ENCODE data around the gene AATK. TPM values are rescaled to one million over a fixed set of nuclear protein-coding genes. Genes with fewer than 3 reads are reported as not detected.

Gene AATK, protein sequence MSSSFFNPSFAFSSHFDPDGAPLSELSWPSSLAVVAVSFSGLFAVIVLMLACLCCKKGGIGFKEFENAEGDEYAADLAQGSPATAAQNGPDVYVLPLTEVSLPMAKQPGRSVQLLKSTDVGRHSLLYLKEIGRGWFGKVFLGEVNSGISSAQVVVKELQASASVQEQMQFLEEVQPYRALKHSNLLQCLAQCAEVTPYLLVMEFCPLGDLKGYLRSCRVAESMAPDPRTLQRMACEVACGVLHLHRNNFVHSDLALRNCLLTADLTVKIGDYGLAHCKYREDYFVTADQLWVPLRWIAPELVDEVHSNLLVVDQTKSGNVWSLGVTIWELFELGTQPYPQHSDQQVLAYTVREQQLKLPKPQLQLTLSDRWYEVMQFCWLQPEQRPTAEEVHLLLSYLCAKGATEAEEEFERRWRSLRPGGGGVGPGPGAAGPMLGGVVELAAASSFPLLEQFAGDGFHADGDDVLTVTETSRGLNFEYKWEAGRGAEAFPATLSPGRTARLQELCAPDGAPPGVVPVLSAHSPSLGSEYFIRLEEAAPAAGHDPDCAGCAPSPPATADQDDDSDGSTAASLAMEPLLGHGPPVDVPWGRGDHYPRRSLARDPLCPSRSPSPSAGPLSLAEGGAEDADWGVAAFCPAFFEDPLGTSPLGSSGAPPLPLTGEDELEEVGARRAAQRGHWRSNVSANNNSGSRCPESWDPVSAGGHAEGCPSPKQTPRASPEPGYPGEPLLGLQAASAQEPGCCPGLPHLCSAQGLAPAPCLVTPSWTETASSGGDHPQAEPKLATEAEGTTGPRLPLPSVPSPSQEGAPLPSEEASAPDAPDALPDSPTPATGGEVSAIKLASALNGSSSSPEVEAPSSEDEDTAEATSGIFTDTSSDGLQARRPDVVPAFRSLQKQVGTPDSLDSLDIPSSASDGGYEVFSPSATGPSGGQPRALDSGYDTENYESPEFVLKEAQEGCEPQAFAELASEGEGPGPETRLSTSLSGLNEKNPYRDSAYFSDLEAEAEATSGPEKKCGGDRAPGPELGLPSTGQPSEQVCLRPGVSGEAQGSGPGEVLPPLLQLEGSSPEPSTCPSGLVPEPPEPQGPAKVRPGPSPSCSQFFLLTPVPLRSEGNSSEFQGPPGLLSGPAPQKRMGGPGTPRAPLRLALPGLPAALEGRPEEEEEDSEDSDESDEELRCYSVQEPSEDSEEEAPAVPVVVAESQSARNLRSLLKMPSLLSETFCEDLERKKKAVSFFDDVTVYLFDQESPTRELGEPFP (N-terminal part only)
- 0.23 to 0.52 TPM (median 0.43 TPM) in 5 replicates for total RNA-seq (2022; extraction: Qiagen RNA extraction; ENCODE audit: low read depth)

DNA sequence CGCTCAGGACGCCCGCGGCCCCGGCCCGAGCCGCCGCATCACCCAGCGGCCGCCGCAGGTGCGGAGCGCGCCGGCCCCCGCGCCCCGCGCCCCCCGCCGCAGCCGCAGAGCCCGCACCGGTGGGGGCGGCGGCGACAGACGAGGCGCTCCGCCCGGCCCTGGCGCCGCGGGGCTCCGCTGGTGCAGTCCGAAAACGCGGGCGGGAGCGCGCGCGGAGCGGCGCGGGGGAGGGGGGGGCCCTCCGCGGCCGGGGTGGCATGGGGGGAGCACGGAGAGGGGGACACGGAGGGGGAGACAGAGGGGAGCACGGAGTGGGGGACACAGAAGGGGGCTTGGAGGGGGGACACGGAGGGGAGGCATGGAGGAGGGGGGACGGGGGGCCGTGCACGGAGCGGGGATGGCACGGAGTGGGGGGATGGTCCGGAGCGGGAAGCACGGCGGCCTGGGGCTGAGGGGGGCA is at the start of gene AATK:
TSS of gene AATK (minus strand) at position 189 of the 460 bp plus-strand sequence. CDS start 229 bp downstream, outside the sequence.

DNA sequence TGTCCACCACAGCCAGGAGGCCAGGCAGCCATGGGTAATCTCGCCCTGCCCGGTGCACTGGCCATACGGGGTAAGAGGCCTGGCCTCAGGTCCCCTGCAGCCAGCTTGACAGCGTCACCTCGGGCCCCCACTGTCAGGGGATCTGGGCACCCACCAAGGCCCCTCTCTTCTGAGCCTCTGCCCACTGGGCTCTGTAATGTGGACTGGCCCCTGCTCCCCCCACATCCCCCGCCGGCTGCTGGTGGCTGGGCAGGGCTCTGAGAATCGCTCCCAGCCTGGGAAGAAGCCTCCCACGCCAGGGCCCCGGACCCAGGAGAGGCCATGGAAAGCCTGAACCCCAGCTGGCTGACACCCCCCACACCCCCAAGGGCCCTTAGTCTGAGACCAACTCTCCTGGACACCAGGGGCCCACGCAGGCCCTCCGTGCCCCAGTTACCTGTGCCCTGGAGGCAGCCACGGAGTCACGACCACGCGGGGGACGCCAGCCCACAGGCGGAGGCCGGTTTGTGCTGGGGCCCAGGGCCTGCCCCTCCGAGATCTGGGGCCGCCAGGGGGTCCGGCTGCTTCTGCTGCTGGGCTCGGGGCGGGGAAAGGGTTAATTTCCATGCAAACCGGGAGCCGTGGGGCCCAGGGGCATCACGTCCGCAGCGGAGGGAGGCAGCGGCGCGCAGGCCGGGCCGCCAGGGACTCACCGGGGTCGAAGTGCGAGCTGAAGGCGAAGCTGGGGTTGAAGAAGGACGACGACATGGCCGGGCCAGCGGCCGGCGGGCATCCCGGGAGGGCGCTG is 582 bp downstream of the AATK start, which contains the start of gene PVALEF:
TSS of gene PVALEF (plus strand) at position 262 of the 787 bp plus-strand sequence. CDS start 15,720 bp downstream, outside the sequence.

Other genes starting within 250 kb of the AATK start
- gene CHMP6, start 174.4 kb downstream of the AATK start, total RNA-seq (2022; extraction: Qiagen RNA extraction; ENCODE audit: low read depth): 27.3 to 36.4 TPM (median 32.0 TPM) in 5 replicates
- gene BAIAP2, start 131.1 kb downstream of the AATK start, total RNA-seq (2022; extraction: Qiagen RNA extraction; ENCODE audit: low read depth): 49.6 to 71.3 TPM (median 61.7 TPM) in 5 replicates
- not detected in 5 replicates for gene PVALEF, start 714 bp downstream of the AATK start, total RNA-seq (2022; extraction: Qiagen RNA extraction; ENCODE audit: low read depth)
- gene CEP131, start 56.7 kb upstream of the AATK start, total RNA-seq (2022; extraction: Qiagen RNA extraction; ENCODE audit: low read depth): 6.3 to 9.6 TPM (median 7.9 TPM) in 5 replicates
- 18.0 to 33.4 TPM (median 28.4 TPM) in 5 replicates for gene TEPSIN, start 72.8 kb upstream of the AATK start, total RNA-seq (2022; extraction: Qiagen RNA extraction; ENCODE audit: low read depth)
- 98.7 to 229 TPM (median 216 TPM) in 5 replicates for gene NDUFAF8, start 73.1 kb upstream of the AATK start, total RNA-seq (2022; extraction: Qiagen RNA extraction; ENCODE audit: low read depth)
- gene SLC38A10, start 129.1 kb upstream of the AATK start, total RNA-seq (2022; extraction: Qiagen RNA extraction; ENCODE audit: low read depth): 52.1 to 80.0 TPM (median 72.8 TPM) in 5 replicates
- 12.9 to 18.2 TPM (median 15.4 TPM) in 5 replicates for gene BAHCC1, start 229.2 kb upstream of the AATK start, total RNA-seq (2022; extraction: Qiagen RNA extraction; ENCODE audit: low read depth)

Data from A549 treated with CpdA at 1 μM for 4 hours (cell line).